OCI-LY7 (cell line): ENCODE results near the gene DSCAM. TPM values are rescaled to one million over a fixed set of nuclear protein-coding genes. Genes with fewer than 3 reads are reported as not detected.

Experiments used
- BruUV-seq: library from RNA; stranded (reverse); fragments of 400-500 nt; replicated peaks from 2 replicates; lab custom pipeline; 2021; lab: Mats Ljungman, UMichigan
- CTCF ChIA-PET: fragments of 300-600 bp; sonication (Branson Sonifier 250); formaldehyde crosslinking; loops from one replicate; lab custom pipeline; 2022; ENCODE audit warnings: antibody characterized with exemption; ENCODE audit not compliant: unreplicated experiment; lab: Charles Lee
- POLR2A ChIA-PET: fragments of 300-600 bp; sonication (Branson Sonifier 250); formaldehyde crosslinking; loops from one replicate; lab custom pipeline; 2022; ENCODE audit warnings: antibody characterized with exemption; lab: Charles Lee
- DNase-seq: peaks from one replicate; pipeline ENCODE4 v3.0.0-alpha.2; 2015; ENCODE audit warnings: low spot score
- H2AFZ ChIP-seq: fragments of 200-600 bp; sonication (generic), shearing (Covaris generic); 2 replicates; pipeline ENCODE4 v1.6.1; 2014; ENCODE audit warnings: mild to moderate bottlenecking, antibody characterized with exemption, low read length, moderate library complexity
- H3K27ac ChIP-seq: fragments of 200-600 bp; sonication (generic); 2 replicates; pipeline ENCODE4 v1.5.1; 2014; ENCODE audit warnings: mixed run types, low read depth, mild to moderate bottlenecking, moderate library complexity, low read length, inconsistent platforms; ENCODE audit not compliant: poor library complexity, severe bottlenecking
- H3K36me3 ChIP-seq: fragments of 200-600 bp; sonication (generic); 2 replicates; pipeline ENCODE4 v1.6.1; 2014; ENCODE audit warnings: mild to moderate bottlenecking, antibody characterized with exemption, low read length, moderate library complexity, mixed read lengths; ENCODE audit not compliant: insufficient read depth
- H3K4me1 ChIP-seq: fragments of 200-600 bp; sonication (generic); 2 replicates; pipeline ENCODE4 v1.5.1; 2014; ENCODE audit warnings: mild to moderate bottlenecking, low read length; ENCODE audit not compliant: insufficient read depth, poor library complexity, severe bottlenecking
- H3K4me2 ChIP-seq: fragments of 200-600 bp; sonication (generic); 2 replicates; pipeline ENCODE4 v1.6.1; 2014; ENCODE audit warnings: mild to moderate bottlenecking, low read length
- H3K4me3 ChIP-seq: fragments of 200-600 bp; sonication (generic); 2 replicates; pipeline ENCODE4 v1.5.1; 2014; ENCODE audit warnings: mild to moderate bottlenecking, low read depth, low read length; ENCODE audit not compliant: poor library complexity, severe bottlenecking
- H3K79me2 ChIP-seq: fragments of 200-600 bp; sonication (generic); 2 replicates; pipeline ENCODE4 v1.6.1; 2016; ENCODE audit warnings: low read depth, mild to moderate bottlenecking, low read length, moderate library complexity, mixed read lengths; ENCODE audit not compliant: insufficient read depth
- H3K9me2 ChIP-seq: fragments of 200-600 bp; sonication (generic); 2 replicates; pipeline ENCODE4 v1.6.1; 2016; ENCODE audit warnings: mild to moderate bottlenecking, low read length, mixed read lengths; ENCODE audit not compliant: insufficient read depth
- H3K9me3 ChIP-seq: fragments of 200-600 bp; sonication (generic); 2 replicates; pipeline ENCODE4 v1.6.1; 2014; ENCODE audit warnings: mild to moderate bottlenecking, mixed run types, low read length, mixed read lengths
- H4K20me1 ChIP-seq: fragments of 200-600 bp; sonication (generic); 2 replicates; pipeline ENCODE4 v1.6.1; 2014; ENCODE audit warnings: mild to moderate bottlenecking, antibody characterized with exemption, low read length, moderate library complexity, mixed read lengths; ENCODE audit not compliant: insufficient read depth
- EZH2phosphoT487 ChIP-seq: fragments of 200-600 bp; sonication (generic); IDR thresholded peaks from 2 replicates; pipeline ENCODE4 v1.6.1; 2018; ENCODE audit warnings: low read depth, borderline replicate concordance, mild to moderate bottlenecking, mixed run types, antibody characterized with exemption, low read length, moderate library complexity, mixed read lengths
- intact Hi-C: fragments of 100-400 bp; cut with micrococcal nuclease; formaldehyde crosslinking; loops from one replicate; pipeline ENCODE4 v1.10.0; 2022; ENCODE audit not compliant: unreplicated experiment
- total RNA-seq, 2 experiments: library from RNA; depleted of rRNA in 1 of 2; stranded (reverse); fragments of >200 nt in 1 of 2; shearing (Covaris generic) in 1 of 2; gene quantifications; 2 replicates each; pipeline ENCODE4 v1.2.3, GENCODE V29; 2014 to 2022
- TF ChIP-seq, protein P1 (sequence below): fragments of 200-600 bp; sonication (generic); conservative IDR thresholded peaks from 2 replicates; pipeline ENCODE4 v1.5.1; 2014; ENCODE audit warnings: mild to moderate bottlenecking, antibody characterized with exemption, low read length, moderate library complexity, mixed read lengths

Gene DSCAM
- total RNA-seq, 2 experiments from 2014 or later = not detected

DNA sequence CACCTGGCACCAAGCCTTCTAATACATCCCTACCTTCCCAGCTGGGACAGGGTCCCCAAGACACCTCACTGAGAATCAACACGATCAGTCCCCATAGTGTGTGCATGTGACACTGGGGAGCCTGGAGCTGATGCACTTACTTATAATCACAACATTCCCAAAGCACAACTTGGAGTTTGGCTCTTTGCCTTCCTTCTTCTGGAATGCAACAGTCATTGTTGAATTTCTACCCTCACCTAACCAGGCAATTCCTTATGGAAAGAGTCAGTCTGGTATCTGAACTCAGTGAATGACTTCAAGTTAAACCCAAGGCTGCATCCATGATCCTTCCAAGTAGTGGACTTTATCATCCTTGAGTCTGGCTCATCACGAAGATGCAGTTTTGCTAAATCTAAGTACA lies 86.1 kb downstream of the DSCAM start:
- Histone ChIP-seq H3K4me1 (no peaks in the 10 kb centered on the region), H3K4me2 (no peak overlapping the region), H3K79me2 (no peaks in the 10 kb centered on the region), H3K27ac (no peak overlapping the region), H3K9me2 (no peaks in the 10 kb centered on the region), H2AFZ (no peak overlapping the region), H3K9me3 (no peaks in the 10 kb centered on the region), H3K4me3 (no peak overlapping the region), H3K36me3 (no peaks in the 10 kb centered on the region), H4K20me1 (no peaks in the 10 kb centered on the region)
- intact Hi-C loops = no loop called here
- DNase-seq = no peak
- ChIA-PET CTCF (no interaction called here), POLR2A (no interaction called here)
- TF ChIP-seq EZH2phosphoT487 = no peak
- TF ChIP-seq, protein P1, sequence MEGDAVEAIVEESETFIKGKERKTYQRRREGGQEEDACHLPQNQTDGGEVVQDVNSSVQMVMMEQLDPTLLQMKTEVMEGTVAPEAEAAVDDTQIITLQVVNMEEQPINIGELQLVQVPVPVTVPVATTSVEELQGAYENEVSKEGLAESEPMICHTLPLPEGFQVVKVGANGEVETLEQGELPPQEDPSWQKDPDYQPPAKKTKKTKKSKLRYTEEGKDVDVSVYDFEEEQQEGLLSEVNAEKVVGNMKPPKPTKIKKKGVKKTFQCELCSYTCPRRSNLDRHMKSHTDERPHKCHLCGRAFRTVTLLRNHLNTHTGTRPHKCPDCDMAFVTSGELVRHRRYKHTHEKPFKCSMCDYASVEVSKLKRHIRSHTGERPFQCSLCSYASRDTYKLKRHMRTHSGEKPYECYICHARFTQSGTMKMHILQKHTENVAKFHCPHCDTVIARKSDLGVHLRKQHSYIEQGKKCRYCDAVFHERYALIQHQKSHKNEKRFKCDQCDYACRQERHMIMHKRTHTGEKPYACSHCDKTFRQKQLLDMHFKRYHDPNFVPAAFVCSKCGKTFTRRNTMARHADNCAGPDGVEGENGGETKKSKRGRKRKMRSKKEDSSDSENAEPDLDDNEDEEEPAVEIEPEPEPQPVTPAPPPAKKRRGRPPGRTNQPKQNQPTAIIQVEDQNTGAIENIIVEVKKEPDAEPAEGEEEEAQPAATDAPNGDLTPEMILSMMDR = no peak
- BruUV-seq = no TSS peak

DNA sequence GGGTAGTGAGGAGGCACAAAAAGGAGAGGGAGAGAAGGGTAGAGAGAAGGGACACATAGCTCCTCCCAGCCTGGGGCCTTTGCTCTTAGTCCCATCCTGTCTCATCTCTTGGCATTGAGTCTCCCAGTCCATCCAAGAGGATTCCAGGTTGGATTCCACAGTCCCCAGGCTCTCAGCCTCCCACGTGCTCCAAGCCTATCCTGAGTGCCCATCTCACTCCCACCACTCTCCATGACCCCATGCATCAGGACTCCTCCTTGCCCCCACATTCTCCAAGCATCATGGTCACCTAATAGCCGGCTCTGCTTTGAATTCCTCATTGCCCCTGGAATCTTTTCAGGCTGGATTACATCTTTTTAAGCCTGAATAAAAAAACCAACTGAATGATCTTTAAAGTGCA lies 87.9 kb downstream of the DSCAM start:
- H3K9me3 ChIP-seq = no peaks in the 10 kb centered on the region
- no peaks in the 10 kb centered on the region for H4K20me1 ChIP-seq
- no peak overlapping the region for H3K4me3 ChIP-seq
- H3K79me2 ChIP-seq = no peaks in the 10 kb centered on the region
- DNase-seq = no peak
- no peak overlapping the region for H2AFZ ChIP-seq
- ChIA-PET CTCF (no interaction called here), POLR2A (no interaction called here)
- no TSS peak for BruUV-seq
- intact Hi-C loops = no loop called here
- no peaks in the 10 kb centered on the region for H3K4me1 ChIP-seq
- no peaks in the 10 kb centered on the region for H3K9me2 ChIP-seq
- no peaks in the 10 kb centered on the region for H3K36me3 ChIP-seq
- H3K27ac ChIP-seq = no peak overlapping the region
- no peak overlapping the region for H3K4me2 ChIP-seq
- TF ChIP-seq, protein P1 = no peak
- no peak for TF ChIP-seq EZH2phosphoT487

DNA sequence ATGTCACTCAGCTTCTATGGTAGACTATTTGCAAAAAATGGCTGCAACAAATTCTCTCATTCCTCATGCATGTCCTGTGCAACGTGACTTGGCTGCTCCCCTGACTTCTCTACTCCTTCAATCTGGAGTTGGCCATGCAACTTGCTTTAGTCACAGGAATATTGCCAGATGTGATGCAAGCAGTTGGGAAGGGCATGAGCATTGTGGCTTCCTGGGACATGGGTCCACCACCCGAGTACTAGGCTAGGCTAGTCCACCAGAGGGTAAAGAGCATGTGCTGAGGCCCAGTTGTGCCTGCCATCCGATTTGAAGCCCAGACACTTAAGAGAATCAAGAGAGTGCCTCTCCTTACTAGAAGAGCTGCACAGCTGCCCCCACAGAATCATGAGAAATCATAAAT lies 89.6 kb downstream of the DSCAM start:
- TF ChIP-seq EZH2phosphoT487 = no peak
- TF ChIP-seq, protein P1 = no peak
- CTCF ChIA-PET = no interaction called here
- H3K27ac ChIP-seq = no peak overlapping the region
- no peaks in the 10 kb centered on the region for H3K79me2 ChIP-seq
- BruUV-seq = no TSS peak
- H2AFZ ChIP-seq = no peak overlapping the region
- H3K4me3 ChIP-seq = no peak overlapping the region
- H3K9me3 ChIP-seq = no peaks in the 10 kb centered on the region
- DNase-seq = no peak
- no peaks in the 10 kb centered on the region for H3K36me3 ChIP-seq
- H4K20me1 ChIP-seq = no peaks in the 10 kb centered on the region
- H3K4me2 ChIP-seq = no peak overlapping the region
- intact Hi-C loops = no loop called here
- no peaks in the 10 kb centered on the region for H3K9me2 ChIP-seq
- H3K4me1 ChIP-seq = no peaks in the 10 kb centered on the region
- POLR2A ChIA-PET = no interaction called here
